ENCODE data around the gene BTN3A1.
"Not testable (repeated sequence)": the region's sequence is repeated elsewhere in the genome, so short reads cannot be mapped to it uniquely, and the experiment has no call there.

BTN3A1 gene

GRCh38 chr6:26415036-26415614 lies 13.1 kb downstream of the BTN3A1 start:
- no peak for DNase-seq

GRCh38 chr6:26415791-26416190 lies 13.7 kb downstream of the BTN3A1 start:
- DNase-seq: no peak

DNA sequence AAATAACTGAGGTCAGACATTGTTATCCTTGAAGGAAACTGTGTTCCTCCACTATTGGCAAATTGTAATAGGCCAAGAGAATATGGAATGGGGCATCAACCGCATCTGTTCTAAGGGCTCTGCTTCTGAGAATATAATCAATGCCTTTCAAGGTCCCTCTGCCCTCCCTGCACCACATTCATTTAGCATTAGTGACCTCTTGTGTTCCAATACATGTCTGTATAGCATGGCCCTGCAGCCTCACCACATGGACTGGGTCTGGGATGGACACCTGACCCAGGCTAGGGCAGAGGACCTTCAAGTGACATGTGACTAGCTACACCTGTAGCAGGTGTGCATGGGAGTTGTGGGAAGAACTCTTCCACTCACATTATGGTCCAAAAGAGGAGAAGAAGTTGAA lies 14.2 kb downstream of the BTN3A1 start:
- no peak for DNase-seq

GRCh38 chr6:26418077-26418476 lies 16.0 kb downstream of the BTN3A1 start:
- not testable (repeated sequence) for DNase-seq

DNA sequence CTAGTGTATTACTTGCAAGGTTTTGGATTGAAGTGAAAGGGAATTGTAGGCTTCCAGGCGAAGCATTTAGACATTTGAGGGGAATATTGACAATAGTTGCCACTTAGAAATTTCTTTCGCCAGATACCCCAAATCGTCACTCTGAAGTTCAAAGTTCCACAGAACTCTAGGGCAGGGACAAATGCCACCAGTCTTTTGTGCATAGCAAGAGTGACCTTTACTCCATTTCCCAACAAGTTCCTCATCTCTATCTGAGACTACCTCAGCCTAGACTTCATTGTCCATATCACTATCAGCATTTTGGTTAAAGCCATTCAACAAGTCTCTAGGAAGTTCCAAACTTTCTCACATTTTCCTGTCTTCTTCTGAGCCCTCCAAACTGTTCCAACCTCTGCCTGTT lies 16.7 kb downstream of the BTN3A1 start:
- DNase-seq: not testable (repeated sequence)

DNA sequence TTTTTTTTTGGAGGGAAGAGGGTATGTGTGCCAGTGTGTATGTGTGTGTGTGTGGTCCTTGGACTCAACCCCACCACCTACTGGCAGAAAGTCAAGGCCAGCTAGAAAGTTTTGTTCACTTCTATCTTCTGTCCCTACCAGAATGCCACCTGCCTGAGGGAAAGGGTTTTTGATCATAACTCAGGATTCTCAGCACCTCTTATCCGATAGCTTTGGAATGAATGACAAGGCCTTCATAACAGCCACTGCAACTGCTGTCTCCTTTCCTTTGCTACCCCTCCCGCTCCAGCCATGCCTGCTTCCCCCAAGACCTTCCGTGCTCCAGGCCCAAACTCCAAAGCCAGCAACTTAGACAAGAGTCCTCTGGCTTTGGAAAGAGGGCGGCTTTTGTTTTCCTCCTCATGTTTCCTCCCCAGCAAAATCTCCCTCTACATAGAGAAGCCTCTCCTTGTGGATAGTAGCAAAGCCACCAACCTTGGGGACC lies 18.7 kb downstream of the BTN3A1 start:
- peak; percentile 16 for DNase-seq

DNA sequence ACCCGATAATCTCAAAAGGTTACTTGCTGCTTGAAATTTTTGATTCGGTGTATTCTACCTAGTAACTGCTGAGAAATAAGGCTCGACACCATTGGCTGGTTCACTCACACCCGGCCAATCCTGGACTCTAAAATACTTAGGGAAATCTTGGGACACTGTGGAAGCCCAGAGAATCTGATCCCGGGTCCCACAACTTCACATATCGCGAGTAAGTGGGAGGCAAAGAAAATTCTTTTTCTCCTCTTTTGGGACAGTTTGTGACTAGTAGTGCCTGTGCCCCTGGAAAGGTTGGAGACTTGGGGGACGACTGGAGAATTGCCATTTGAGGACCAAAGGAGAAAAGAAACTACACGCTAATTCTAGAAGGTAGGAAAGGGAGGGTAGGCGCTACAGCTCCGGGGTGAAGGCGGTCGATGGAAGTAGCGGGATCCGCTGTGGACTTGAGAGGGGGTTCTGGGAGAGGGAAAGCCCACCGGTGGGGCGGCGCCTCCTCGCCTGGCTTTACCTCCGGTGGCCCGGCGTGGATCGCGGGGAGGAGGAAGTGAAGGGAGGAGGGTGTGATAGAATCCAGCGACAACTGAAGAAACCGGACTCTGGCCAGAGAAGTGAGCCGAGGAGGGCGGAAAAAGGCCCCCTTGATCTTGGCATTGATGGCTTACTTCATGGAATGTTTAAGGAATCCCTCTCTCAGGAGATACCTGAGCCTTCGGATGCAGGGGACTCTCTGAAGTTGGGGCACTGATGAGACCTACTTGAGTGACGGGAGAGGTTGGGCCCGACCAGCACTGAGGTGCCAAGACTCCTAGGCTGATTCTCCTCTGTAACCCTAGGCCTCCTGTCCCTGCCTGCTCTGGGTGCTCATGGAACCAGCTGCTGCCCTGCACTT lies 19.4 kb downstream of the BTN3A1 start:
- DNase-seq: peak; percentile 25

DNA sequence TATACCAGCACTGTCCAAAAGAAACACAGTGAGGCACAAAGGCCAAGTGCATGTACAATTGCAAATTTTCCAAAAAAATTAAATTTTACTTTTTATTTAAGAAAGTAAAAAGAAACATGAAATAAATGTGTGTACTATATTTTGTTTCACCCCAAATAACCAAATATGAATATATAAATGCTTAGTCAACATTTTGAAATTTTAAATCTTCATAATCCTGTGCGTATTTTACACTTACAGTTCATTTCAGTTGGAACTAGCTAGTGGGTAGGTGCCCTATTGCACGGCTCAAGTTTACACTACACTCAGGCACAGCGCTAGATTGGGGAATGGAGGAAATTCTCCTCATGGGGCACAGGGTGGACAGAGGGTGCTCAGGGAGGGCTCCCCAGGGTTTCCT lies 20.3 kb downstream of the BTN3A1 start:
- no peak for DNase-seq

- no peak for DNase-seq
These were observed 24.8 kb downstream of the BTN3A1 start for GRCh38 chr6:26426691-26427450.

- no peak for DNase-seq
These were observed 25.4 kb downstream of the BTN3A1 start for GRCh38 chr6:26427451-26427809.

- DNase-seq: no peak
These were observed 26.1 kb downstream of the BTN3A1 start for GRCh38 chr6:26428206-26428605.

DNA sequence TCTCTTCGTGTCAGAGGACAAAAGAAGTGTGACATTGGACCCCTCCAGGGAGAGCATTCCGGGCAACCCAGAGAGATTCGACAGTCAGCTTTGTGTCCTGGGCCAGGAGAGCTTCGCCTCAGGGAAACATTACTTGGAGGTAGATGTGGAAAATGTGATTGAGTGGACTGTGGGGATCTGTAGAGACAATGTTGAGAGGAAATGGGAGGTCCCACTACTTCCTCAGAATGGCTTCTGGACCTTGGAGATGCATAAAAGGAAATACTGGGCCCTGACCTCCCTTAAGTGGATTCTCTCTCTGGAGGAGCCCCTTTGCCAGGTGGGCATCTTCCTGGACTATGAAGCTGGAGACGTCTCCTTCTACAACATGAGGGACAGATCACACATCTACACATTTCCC lies 28.7 kb downstream of the BTN3A1 start:
- DNase-seq: no peak

DNA sequence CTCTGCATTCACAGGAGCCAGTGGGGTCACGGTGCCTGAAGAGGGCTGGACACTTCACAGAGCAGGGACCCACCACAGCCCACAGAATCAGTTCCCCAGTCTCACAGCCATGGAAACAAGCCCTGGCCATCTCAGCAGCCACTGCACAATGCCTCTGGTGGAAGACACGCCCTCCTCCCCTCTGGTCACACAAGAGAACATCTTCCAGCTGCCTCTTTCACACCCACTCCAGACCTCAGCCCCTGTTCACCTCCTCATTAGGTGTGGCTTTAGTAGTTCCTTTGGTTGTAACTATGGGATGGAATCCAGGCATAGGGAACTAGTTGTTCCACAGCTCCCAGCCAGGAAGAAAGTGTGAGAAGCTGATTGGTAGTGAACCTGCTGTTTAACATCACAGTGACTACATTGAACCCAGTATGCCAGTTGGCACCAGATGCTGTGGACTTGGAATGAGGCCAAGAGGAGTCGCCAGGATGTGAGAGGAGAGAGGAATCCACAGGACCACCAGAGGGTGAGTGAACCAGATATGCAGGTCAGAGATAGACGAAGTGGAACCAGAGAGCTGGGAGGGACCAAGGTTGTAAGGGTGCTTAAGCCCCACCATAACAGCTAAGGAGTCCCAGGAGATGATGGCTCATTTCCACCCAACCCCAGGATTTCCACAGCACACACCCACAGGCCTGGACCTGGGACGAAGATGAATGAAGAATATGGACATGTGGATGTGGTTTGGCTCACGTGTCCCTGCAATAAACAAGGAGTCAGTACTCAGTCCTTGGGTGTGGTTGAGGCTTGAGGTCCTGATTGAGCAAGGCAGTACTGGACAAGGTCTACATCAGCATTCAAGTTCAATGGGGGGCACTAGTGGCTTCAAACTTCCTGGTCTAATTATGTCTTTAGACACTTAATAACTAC lies 29.4 kb downstream of the BTN3A1 start:
- DNase-seq: no peak

- DNase-seq: no peak
These were observed 30.6 kb downstream of the BTN3A1 start for GRCh38 chr6:26432627-26433201.

DNA sequence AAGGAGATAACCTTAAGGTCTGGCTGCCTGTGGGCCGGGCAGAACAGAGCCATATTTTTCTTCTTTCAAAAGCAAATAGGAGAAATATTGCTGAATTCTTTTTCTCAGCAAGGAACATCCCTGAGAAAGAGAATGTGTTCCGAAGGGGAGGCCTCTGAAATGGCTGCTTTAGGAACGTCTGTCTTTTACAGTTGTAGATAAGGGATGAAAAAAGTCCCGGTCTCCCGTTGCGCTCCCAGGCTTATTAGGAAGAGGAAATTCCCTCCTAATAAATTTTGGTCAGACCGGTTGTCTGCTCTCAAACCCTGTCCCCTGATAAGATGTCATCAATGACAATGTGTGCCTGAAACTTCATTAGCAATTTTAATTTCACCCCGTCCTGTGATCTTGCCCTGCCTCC lies 31.6 kb downstream of the BTN3A1 start:
- DNase-seq: not testable (repeated sequence)

DNA sequence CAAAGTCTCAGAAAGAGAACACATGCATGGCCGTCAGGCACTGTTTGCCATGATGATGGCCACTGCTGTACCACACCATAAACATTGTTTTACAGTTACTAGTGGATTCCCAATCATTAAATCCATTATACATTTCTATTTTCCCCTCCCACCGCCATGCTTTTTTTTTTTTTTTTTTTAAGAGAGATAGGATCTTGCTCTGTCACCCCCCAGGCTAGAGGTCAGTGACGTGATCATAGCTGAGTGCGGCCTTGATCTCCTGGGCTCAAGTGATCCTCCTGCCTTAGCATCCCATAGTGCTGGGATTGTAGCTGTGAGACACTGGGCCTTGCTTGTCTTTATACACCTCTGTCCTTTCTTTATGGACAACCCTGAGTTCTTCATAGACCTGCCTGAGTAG lies 33.9 kb downstream of the BTN3A1 start:
- no peak for DNase-seq

DNA sequence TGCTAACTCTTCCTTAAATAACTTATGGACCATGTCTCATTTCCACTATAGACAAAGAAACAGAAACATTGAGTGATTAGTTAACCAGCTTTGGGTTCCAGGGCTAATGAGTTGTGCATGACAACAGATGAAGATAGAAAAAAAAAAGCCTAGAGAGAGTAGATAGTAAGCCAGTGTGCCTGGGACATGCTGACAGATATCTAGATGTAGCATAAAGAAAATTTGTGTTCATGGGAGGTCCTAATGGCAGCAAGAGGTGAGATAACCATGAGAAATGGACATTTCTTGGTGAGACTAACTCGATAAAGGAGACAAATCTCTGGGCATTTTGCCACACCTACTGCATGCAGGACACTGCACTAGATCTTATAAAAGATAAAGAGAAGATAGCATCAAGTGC lies 35.5 kb downstream of the BTN3A1 start:
- DNase-seq: no peak

DNA sequence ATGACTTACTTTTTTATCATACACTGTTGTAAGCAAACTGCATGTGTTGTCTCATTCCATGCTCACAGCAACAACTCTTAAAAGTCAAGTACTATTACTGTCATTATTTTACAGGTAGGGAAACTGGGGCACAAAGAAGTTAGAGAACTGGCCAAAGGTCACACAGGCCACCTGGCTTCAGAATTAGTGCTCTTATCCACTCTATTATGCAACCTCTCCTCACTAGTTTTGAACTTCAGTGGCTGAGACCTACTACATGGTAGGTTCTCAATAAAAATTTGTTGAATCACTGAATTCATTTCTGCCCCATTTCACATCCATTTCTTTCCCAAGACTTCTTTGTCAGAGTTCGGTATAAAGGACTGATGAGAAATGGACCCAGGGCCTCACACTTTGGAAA lies 35.9 kb downstream of the BTN3A1 start:
- DNase-seq: no peak

DNA sequence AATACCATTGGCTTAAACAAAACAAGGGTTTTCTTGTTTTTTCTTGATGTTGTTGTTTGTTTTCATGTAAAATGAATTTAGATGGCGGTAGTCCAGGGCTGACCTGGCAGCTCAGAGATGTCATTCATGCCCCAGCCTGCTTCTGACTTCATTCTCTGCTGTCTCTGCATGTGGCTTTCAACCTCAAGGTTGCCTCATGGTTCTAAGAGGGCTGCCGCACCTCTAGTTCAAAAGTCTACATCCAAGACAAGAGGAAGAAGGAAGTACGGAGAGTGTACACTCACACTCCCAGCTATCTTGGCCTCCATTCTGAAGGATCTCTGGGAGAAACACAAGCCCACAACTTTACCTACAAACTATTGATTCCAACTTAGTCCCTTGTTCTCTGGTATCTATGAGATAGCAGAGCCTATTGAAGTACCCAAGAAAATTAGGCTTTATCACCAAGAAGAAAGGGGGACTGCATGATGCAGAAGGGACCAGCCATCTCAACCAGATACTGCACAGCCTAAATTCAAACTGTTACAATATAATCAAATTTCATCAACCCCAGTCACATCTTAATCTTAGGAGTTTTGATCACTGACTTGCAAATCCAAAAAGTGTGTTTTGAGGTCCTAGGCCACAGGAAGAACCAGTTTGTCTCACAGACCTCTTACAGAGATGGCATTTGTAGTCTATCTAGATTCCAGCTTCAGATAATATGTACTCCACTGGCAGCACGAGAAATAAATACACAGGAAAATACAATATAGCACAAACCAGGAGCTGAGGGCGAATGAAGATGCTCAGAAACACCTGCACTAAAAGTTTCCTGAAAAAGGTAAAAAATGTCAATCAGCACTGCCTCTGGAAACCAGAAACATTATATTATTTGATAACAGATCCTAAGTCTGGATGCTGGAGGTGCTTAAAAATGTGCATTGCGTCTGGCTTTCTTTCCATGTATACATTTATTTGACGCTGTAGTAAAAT lies 37.4 kb downstream of the BTN3A1 start:
- no peak for DNase-seq

- DNase-seq: no peak
These were observed 38.9 kb downstream of the BTN3A1 start for GRCh38 chr6:26440977-26441358.

GRCh38 chr6:26441977-26442376 lies 39.9 kb downstream of the BTN3A1 start:
- no peak for DNase-seq

All from activated naive CD4-positive, alpha-beta T cell treated with anti-CD3 and anti-CD28 coated beads, Interleukin-2, amount 50 U/mL, for 16 hours (primary cell).